Activated CD8-positive, alpha-beta memory T cell treated with anti-CD3 and anti-CD28 coated beads for 4 hours (primary cell): Measurements from ENCODE around the gene PRSS21.

Experiments used
- DNase-seq, 2 donors: peaks; one replicate each; pipeline ENCODE4 v3.0.0-alpha.2; 2020; ENCODE audit warnings: low read depth in 2 of 2

PRSS21 gene

GRCh38 chr16:2816751-2817339, at the start of gene PRSS21:
PRSS21 (plus strand) TSS chr16:2817237; CDS start chr16:2817269, 32 bp downstream.
- DNase-seq: no peak

- no peak for DNase-seq
Observed at GRCh38 chr16:2767891-2768290, 49.1 kb upstream of the PRSS21 start.

- DNase-seq: no peak
Observed at GRCh38 chr16:2768403-2769089, 48.5 kb upstream of the PRSS21 start.

DNA sequence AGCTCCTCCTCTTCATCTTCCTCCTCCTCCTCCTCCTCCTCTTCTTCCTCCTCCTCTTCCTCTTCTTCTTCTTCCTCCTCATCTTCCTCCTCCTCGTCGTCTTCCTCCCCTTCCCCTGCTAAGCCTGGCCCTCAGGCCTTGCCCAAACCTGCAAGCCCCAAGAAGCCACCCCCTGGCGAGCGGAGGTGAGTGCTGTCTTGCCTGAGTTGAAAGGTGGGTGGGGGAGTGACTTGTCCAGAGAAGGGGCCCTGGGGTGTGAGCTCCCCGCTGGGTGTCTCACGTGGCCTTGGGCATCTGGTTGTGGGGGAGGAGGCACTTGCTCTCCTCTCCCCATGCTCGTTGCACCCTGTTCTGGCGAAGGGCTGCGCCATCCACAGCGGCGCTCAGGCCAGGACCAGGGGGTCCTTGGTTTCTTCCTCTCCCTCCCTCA, 47.9 kb upstream of the PRSS21 start:
- no peak for DNase-seq

DNA sequence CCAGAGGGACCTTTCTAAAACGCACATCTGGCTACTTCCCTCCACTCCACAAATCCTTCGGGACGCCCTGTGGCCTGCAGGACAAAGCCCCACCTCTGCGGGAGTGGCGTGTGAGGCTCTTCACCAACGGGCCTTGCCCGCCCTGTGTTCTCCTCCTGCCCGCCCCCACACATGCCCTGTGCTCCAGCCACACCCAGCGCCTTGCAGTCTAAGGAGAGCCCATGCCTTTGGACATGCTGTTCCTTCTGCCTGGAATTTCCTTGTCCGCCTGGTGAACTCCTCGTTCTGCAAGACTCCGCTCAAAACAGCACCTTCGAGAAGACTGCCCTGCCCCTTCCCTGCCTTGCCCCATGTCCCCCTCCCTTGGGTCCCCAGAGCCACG, 47.4 kb upstream of the PRSS21 start:
- DNase-seq: no peak

DNA sequence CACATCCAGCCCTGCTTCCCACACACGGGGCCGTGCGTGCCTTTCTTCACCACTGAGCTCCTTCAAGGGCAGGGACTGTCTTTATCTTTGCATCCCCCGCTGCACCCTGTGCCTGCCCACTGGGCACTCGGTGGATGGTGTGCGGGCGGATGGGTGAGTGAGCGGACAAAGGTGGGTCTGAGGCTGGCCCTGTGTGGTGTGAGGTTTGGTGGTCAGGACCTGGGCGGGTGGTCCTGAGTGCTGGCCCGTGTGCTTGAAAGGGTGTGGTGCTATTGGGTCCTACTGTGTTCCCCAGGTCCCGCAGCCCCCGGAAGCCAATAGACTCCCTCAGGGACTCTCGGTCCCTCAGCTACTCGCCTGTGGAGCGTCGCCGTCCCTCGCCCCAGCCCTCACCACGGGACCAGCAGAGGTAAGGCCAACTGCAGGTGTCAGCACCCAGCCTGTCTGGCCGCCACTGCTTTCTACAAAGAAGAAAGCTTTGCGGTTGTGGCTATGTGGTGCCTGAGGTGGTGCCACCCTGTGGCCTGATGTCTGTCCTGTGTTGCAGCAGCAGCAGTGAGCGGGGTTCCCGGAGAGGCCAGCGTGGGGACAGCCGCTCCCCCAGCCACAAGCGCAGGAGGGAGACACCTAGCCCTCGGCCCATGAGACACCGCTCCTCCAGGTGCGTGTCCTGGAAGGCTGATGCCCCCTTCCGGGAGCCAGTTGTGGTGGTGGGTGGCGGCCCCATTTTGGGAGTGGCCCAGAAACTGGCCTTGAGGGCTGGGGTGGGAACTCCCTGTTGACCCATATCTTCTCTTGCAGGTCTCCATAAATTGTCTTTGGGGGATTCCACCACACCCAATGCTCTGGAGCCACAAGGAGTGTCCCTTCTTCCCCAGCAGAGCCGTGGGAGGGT, 46.7 kb upstream of the PRSS21 start:
- no peak for DNase-seq

- DNase-seq: no peak
Observed at GRCh38 chr16:2771496-2772402, 45.3 kb upstream of the PRSS21 start.

DNA sequence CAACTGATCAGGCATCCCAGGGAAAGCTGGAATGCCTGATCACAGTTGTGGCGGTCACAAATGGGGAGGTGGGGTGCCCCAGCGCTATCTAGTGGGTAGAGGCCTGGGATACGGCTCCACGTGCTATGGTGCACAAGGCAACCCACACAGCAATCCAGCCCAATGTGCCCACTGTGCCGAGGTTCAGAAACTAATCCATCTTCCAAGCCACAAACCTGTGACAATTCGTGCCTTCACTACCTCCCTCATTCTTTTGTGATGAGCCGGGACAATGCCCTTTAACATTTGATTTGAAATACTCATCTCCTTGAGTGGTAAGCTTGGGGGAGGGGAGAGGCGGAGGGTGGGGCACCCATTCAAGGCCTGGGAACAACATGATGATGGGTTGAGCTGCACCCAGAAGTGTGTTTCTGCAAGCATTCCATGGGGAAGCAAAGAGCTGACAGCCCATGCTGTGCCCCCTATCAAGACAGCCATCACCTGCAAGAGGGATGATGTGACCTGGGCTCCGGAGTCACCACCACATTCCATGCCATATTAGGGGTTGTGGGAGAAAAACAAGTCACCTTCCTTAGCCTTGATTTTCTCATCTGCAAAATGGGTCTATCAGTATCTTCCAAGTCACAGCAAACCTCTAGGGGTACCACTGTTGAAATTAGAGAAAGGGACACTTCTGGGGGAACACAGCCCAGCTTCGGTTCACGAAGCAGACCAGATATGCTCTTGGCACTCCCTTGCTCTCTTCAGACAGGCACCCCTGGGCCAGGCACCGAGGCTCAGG, 43.7 kb upstream of the PRSS21 start:
- DNase-seq: no peak

- DNase-seq: no peak
Observed at GRCh38 chr16:2774161-2774891, 42.7 kb upstream of the PRSS21 start.

- DNase-seq: no peak
Observed at GRCh38 chr16:2775131-2775716, 41.8 kb upstream of the PRSS21 start.

DNA sequence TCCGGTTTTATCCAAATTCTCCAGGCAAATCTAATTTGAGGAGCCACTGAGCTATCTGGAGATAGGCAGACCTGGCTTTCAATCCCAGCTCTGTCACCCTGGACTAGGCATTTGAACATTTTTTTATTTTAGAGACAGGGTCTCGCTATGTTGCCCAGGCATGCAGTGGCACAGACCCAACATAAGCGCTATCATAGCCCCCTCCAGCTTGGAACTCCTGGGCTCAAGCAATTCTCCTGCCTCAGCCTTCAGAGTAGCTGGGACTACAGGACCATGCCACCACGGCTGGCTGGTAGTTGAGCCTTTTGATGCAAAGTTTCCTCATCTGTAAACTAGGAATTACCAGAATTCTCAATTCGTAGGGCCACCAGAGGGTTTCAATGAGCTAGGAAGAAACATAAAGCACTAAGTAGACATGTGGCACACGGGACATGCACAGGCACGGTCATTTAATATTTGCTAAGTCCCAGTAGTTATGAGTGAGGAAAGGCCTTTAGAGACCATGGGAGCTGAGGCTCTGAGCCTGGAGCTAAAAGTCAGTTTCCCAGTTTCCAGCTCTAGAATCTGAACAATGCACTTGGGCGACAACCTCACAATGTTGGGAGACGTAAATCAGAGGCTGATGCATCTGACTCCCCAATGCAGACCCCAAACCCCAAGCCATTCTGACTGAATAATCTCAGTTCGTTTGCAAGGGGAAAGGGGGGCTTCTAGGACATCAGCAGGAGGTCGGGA, 41.1 kb upstream of the PRSS21 start:
- no peak for DNase-seq

GRCh38 chr16:2776500-2777139, 40.4 kb upstream of the PRSS21 start:
- DNase-seq: no peak

- peak; percentile 77 to 81 for DNase-seq
Observed at GRCh38 chr16:2777231-2777902, 39.7 kb upstream of the PRSS21 start, which contains the start of gene ELOB. ELOB (minus strand) TSS chr16:2777280; CDS start chr16:2777239, 41 bp downstream.

DNA sequence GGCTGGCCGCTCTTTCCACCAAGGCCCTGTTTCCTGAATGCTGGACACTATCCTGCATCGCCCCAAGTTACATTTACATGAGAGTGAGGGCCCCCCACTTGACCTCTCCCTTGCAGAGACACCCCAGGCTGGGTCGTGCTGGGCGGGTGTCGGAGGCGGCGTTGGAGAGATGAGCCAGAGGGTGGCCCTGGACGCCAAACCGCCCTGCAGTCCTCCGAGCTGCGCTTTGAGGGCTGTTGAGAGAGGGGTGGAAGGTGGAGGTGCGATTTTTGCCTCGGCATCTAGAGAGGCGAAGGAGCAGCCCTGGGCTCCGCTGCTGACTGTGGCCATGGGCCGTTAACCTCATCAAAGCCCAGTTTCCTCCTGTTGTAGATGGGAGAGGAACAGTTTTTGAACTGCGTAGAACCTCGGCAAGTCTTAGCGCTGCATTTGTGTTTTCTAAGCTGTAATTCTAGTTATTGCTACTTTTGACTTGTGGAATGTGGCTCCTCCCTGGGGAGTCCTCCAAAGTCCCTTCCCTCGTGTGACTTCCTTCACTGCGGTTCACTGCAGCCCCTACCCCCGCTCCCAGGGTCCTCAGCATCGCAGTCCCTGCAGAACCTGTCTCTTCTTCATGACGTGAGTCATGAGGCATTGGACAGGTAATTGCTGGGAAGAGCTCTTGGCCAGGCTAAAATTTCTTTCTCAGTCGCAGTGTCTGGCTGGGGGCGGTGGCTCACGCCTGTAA, 39.0 kb upstream of the PRSS21 start:
- no peak for DNase-seq

- no peak for DNase-seq
Observed at GRCh38 chr16:2778630-2778958, 38.4 kb upstream of the PRSS21 start.

DNA sequence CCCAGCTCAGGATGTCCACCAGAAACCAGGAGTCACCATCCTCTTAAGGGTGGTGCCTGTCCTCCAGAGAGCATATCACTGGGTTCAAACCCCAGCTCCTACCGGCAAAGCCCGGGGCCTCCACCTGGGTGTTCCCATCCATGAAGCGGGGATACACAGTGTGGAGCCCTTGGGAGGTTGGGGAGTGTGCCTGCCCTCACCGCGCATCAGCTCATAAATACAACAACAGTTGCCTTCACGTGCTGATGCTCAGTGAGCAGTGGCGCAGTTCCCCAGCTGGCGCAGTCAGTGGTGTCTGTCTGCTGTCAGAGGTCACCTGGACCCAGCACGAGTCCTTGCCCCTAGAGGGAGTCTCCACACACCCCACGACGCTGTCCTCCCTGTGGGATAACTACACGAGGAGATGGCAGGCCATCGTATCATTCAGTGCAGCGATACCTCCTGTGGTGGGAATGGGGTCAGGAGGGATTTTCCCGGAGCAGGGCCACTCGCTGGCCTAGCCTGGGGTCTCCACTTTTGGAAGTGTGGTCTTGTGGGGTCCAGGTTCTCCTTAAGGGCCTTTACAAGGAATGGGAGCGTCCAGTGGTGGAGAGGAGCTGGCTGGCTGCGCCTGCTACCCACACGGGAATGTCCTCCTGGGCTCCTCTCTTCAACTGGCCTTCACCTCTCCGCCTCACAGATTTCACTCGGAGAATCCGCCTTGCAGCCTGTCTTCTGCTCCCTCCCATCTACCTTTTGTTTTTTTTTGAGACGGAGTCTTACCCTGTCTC, 37.7 kb upstream of the PRSS21 start:
- DNase-seq: no peak
